Subcutaneous adipose tissue (tissue), 4 donors: ENCODE data around the gene PROSER3. TPM values are rescaled to one million over a fixed set of nuclear protein-coding genes. Genes with fewer than 3 reads are reported as not detected.

ENCODE experiments used
- CTCF ChIP-seq: fragments of 450-650 bp; IDR thresholded peaks from one replicate; pipeline ENCODE4 v1.5.1; 2016; ENCODE audit warnings: low read depth, mild to moderate bottlenecking, control low read depth, antibody characterized with exemption, moderate library complexity
- total RNA-seq, 4 donors: library from RNA; depleted of rRNA; stranded (reverse); fragments of >200 nt; gene quantifications; one replicate each; pipeline ENCODE4 v1.1.0, GENCODE V29; 2016

The PROSER3 gene
- total RNA-seq, 4 donors from 2014 or later: 2.8 to 5.7 (median 3.5) TPM

- no peak for TF ChIP-seq CTCF
Measured at GRCh38 chr19:35779033-35779432, 21.1 kb downstream of the PROSER3 start.

- TF ChIP-seq CTCF: no peak
Measured at GRCh38 chr19:35780058-35780457, 22.1 kb downstream of the PROSER3 start.

GRCh38 chr19:35780717-35781116 is 22.7 kb downstream of the PROSER3 start:
- TF ChIP-seq CTCF: no peak

GRCh38 chr19:35781650-35782049 is 23.7 kb downstream of the PROSER3 start:
- no peak for TF ChIP-seq CTCF

- TF ChIP-seq CTCF: no peak
Measured at GRCh38 chr19:35782589-35782988, 24.6 kb downstream of the PROSER3 start.

- TF ChIP-seq CTCF: no peak
Measured at GRCh38 chr19:35783469-35784434, 25.8 kb downstream of the PROSER3 start.

GRCh38 chr19:35784503-35785338 is 26.7 kb downstream of the PROSER3 start:
- no peak for TF ChIP-seq CTCF
